HG03066 (cell line): ENCODE data around the gene PACS1.
"Not testable (repeated sequence)": the region's sequence is repeated elsewhere in the genome, so short reads cannot be mapped to it uniquely, and the experiment has no call there.

Source experiments
- ATAC-seq: cut with Tn5 transposase; IDR thresholded peaks from one replicate; pipeline ENCODE4 v1.9.1; 2021; ENCODE audit warnings: low read depth; ENCODE audit not compliant: unreplicated experiment

PACS1 gene

DNA sequence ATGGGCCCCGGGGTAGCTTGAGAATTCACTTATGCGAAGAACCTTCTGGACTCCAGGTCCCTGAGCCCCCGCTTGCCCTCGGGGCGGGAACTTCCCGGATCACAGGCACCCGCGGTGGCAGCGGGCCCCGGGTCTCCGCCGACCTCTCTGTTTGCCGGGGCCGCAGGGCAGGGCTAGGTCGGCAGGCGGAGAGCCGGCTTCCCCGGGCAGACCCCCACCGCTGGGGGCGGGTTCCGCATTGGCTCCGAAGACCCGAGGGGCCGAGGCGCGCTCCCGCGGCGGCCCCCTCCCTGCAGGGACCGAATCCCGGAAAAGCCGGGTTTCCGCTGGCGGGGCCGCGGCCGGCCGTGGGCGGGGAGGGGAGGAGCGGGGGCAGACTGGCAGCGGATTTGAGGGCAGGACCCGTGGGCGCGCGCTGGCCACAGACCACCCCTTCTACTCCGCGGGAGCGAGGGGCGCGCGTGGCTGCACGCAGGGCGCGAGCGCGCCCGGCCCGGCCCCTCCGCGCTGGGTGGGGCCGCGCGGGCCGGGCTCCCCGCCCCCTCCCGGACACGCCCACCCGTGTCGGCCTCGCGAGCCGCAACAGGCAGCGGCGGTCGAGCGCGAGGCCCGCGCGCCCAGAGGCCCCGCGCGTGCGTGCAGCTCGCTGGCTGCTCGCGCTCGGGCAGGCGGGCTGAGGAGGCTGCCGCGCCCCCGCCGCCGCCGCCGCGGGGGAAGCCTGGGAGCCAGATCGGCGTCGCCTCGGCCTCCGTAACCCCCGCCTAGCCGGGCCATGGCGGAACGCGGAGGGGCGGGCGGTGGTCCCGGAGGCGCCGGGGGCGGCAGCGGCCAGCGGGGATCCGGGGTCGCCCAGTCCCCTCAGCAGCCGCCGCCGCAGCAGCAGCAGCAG lies at the start of gene PACS1:
Gene PACS1, plus strand, starts transcription at position 558 of the 889 bp plus-strand sequence. Its CDS starts 215 bp downstream, at position 773.
- ATAC-seq: no peak

DNA sequence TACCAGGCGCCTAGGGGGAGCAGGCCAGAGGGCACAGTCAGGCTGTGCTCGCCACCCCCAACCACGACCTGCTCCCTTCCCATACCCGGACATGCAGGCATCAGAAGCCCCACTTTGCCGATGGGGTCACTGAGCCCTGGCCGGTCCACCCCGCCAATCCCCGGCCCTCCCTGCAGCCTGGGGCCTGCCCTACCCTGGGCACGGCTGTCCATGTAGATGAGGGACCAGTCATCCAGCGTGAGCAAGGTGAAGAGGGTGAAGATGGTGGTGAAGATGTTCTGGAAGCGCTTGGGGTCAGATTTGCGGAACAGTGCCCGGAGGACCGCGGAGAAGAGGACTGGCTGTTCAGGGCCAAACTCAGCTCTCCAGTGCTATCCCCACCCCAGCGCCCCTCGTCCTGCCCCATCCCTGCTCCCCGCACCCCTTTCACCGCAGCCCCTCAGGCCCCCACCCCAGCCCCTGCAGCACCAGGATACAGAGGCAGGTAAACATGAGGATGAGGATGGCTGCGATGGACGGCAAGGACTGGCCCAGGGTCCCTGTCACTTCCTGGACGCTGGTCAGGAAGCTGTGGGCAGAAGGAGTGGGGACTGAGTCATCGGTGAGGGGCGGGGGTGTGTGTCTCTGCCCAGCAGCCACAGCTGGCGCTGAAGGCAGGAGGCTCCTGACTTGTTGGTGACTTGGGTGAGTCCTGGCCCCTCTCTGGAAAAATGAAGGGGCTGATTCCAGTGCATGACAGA lies 49.3 kb upstream of the PACS1 start:
- no peak for ATAC-seq

DNA sequence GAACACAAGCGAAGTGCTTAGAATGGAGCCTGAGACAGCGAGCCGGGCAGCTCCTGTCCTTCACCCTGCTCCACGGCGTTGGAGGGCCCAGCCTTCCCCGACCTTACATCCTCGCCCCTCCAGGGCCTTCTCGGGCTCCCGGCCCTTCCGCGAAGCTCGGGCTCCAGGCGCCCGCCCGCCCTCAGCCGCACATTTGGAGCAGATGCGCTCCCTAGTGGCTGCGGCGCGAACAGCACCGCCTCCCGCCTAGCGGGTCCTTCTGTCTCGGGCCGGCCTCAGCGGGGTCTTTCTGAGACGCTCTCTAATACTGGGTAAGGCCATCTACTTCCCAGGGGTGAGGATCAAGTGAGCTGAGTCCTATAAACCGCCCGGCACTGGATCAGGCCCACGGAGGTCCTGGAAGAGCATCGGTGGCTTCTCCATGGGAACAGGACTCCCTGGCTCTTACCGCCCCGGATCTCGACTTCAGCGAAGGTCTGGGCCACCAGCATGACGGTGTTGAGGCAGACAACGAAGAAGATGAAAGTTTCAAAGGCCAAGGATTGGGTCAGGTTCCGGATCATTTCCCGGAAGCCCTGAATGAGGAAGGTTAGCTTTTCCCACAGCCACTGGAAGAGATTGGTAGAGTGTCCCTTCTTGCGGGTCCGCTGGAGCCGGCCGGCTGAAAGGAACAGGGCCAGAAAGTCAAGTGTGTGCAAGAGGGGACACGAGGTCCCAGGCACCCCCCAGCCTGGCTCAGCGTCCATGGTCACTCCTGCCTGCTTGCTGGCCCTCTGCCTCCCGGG lies 47.5 kb upstream of the PACS1 start:
- no peak for ATAC-seq

DNA sequence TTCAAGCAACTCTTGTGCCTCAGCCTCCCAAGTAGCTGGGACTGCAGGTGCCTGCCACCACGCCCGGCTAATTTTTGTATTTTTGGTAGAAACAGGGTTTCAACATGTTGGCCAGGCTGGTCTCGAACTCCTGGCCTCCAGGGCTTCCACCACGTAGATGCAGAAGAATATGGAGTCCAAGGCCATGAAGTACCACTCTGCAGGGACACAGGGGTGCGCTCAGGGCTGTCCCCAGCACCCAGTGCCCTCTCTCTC lies 47.0 kb upstream of the PACS1 start:
- not testable (repeated sequence) for ATAC-seq

DNA sequence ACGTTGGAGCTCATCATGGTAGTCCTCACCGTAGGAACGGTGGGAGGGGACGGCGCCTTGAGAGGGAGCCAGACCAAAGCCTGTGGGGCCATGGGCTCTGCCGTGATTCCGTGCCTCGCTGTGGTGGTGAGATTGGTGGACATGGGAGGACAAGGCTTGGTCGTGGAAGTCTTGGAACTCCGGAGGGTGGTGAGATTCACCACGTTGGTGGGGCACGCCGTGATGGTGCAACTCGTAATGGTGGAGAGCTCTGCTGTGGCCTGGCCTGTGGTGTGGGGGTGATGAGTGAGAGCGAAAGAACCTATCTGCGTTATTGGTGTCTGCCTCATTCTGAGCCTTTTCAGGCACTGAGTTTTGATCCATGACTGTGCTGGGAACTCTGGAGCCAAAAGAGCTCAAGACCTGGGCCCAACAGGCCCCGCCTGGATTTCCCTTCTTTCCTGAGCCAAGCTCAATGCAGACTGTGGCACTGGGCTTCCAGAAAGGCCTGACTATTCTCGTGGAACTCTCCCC lies 44.0 kb upstream of the PACS1 start, which contains the start of gene CATSPER1:
Gene CATSPER1, minus strand, starts transcription at position 463 of the 513 bp plus-strand sequence. Its CDS starts 100 bp downstream, at position 363.
- no peak for ATAC-seq

DNA sequence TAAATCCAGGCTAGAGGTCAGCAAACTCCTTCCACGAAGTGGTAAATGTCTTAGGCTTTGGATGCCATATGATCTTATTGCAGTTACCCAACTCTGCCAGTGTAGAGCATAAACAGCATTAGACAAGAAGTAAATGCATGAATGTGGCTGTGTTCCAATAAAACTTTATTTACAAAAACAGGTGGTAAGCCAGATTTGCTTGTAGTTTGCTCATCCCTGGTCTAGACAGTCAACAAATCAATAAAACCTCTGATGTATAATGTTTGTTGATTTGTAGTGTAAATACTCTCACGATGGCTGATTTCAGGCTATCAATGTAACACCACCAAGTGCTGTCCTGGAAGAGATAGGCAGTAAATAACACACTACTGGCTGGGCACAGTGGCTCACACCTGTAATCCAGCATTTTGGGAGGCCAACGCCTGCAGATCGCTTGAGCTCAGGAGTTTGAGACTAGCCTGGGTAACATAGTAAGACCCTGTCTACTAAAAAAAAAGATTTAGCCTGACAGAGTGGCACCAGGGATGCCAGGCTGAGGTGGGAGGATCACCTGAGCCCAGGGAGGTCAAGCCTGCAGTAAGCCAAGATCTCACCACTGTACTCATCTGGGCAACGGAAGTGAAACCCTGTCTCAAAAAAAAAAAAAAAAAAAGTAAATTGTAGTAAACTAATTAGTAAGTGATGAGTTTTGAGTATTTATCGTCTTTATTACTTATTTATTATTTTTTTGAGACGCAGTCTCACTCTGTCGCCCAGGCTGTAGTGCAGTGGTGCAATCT lies 36.9 kb upstream of the PACS1 start:
- no peak for ATAC-seq

DNA sequence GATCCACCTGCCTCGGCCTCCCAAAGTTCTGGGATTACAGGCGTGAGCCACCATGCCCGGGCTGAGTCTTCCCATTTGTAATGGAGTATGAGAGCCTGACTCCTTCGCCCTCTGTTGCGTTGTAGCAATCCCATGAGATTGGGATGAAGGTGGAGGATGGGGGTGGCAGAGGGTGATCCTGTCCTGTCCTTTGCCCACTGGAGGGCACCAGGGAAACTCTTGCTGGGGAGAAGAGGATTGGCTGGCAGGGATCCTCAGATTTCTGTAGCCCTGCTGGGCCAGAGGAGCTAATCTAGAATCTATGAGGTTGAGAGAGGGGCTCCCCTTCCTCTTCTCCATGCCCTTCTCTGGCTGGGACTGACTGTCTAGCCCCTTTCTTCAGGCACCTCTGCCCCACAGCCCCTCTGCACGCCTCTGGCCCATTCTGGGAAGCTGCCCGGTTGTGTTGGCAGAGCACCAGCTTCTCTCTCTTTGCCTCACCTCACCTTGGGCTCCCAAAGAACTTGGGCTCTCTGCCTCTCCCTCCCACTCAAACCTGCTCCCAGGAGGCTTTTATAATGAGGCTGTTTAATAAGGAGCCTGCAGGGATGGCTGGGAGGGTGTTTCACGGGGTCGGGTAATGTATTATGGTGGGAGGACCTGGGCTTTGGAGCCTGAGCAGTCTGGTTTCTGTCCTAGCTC lies 34.3 kb upstream of the PACS1 start:
- no peak for ATAC-seq

DNA sequence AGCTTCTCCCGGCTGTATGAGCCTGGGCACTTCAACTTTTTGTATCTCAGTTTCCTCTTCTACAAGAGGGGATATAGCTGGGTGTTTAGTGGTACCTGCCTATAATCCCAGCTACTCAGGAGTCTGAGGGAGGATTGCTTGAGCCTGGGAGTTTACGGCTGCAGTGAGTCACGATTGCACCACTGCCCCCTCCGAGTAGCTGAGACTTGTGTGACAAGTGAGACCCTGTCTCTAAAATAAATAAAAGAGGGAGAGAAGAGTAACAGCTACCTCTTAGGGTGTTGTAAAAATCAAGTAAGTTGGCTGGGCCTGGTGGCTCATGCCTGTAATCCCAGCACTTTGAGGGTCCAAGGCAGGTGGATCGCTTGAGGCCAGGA lies 33.8 kb upstream of the PACS1 start:
- no peak for ATAC-seq

DNA sequence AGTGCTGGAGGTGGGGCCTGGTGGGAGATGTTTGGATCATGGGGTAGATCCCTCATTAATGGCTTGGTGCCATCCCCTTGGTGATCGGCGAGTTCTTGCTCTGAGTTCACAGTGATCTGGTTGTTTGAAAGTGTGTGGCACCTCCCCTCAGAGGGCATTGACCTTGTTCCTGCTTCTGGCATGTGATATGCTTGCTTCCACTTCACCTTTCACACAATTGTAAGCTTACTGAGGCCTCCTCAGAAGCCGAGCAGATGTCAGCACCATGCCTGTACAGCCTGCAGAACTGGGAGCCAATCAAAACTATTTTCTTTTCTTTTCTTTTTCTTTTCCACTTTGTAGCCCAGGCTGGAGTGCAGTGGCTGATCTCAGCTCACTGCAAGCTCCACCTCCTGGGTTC lies 32.7 kb upstream of the PACS1 start:
- ATAC-seq: no peak

DNA sequence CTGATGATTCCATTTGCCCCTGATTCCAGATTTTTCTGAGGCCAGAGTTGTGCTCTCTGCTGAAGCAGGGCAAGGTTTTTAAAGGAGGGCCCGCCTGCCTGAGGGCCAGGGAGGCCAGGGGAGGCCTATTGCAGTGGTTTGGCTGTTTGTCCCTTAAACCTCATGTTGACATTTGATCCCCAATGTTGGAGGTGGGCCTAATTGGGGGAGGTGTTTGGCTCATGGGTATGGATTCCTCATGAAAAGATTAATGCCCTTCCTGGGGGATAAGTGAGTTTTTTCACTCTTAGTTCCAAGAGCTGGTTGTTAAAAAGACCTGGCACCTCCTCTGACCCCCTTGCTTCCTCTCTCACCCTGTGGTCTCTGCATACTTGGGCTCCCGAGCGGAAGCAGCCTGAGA lies 30.3 kb upstream of the PACS1 start:
- ATAC-seq: no peak

DNA sequence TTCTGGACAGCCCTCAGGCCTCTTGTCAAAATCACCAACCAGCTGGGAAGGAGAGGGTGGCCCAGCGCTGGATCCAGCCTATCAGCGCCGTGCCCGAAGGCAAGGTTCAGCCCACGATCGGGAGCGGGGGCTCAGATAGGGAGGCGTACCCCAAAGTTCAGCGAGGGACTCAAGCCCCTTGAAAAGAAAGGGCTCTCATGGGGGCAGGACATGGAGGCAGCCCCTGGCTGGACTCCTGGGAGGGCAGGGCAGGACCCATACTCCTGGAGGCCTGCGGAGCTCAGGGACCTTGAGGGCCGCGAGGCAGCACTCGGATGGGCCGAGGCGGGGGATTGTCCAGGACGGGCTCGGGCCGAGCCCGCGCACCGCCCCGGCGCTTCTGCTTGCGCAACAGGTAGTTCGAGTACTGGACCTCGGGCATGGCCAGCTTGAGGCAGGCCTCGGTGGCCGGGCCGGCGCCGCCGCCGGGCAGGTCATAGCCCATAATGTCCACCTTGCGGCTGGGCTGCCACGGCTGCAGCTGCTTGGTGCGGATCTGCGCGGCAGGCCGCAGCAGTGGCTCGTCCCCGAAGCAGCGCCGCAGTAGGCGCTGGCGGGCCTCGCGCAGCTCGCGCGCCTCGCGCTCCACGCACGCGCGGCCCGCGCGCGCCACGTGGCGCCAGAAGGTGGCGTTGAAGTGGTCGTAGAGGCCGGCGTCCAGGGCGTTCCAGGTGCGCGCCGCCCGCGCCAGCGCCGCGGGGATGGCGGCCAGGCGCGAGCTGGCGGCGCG lies 27.7 kb upstream of the PACS1 start:
- no peak for ATAC-seq

DNA sequence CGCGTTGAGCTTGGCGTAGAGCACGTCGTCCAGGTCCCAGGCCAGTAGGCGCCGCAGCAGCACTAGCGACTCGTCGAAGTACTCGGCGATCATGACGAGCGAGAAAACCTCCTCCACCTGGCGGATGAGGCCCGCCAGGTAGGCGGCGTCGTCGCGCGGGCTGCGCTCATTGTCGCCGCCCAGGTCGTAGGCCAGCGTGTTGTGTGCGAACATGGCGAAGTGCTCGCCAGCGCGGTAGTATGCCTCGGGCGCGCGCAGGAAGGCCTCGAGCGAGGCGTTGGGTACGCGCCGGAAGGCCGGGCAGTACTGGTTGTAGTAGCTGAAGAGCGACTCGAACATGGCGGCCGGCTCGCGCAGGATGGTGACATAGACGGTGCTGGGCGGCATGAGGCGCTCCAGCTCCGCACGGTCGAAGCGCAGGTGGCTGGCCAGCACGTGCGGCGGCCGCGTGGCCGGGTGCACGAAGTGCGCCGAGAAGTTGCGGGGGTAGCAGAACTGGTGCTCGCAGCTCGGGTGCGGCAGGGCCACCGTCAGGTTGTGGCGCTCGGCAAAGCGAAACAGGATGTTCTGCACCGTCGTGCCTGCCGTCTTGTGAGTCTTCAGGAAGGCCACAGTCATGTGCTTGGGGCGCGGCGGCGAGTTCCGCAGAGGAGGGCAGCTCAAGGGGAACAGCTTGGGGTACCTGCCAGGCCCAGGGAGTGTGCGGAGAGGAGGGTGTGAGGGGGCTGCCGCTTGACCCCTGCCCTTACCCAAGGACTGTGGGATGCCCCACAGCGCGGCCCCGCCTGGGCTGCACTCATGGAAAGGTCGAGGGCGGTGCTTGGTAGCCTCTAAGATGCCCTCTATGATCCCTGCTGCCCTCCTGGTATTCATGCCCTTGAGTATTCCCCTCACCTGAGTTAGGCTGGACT lies 26.8 kb upstream of the PACS1 start:
- ATAC-seq: no peak

DNA sequence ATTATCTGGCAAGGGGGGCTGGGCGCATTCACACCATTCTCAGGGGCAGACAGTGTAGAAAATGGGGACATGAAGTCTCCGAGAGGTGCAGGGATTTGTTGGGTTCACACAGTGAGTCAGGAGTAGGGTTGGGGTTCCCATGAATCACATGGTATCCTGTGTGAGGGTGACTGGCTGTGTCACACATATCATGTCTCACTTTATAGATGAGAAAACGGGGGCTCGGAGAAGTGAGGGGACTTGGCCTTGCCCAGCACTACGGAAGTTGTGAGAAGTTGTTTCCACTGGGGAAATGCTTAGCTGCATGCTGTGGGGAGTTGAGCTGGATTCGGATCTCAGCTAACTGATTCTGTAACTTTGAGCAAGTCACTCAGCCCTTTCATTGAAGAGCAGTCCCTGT lies 25.3 kb upstream of the PACS1 start:
- ATAC-seq: no peak

DNA sequence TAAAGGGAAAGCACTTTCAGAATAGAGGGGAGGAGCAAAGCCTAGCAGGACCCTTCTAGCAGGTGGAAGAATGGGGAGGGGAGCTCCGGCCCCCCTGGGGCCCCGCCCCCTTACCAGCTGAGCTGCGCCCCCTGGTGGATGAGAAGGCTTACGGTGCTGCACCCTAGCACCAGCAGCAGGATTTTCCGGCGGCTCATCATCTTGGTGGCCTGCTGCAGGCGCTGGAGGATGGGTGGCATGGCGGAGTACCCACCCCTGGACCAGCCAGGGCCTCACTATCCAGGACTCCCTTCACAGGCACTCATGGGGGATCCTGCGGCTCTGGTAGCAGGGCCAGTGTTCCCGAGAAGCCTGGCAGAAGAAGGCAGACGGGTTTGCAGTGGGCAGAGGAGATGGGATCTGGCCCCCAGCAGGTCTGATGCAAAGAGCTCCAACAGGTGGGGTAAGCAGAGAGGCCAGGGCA lies 24.9 kb upstream of the PACS1 start:
- no peak for ATAC-seq

DNA sequence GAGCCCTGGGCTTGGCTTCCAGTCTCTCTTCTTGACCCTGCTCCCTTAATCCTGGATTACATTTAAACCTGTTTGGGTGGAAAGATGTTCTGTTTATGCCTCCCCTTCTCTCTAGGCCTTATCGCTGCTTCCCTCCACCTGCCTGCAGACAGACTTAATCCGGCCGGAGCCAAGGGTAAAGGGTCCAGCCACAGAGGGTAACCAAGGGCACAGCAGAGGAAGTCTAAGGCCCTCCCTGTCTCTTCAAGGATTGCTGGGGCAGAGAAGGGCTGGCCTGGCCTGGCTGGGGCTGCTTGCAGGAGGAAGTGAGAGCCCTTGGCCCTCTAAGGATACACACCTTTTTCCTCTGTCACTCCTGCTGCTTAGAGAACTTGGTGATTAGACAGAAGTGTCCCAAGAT lies 23.2 kb upstream of the PACS1 start:
- ATAC-seq: no peak

DNA sequence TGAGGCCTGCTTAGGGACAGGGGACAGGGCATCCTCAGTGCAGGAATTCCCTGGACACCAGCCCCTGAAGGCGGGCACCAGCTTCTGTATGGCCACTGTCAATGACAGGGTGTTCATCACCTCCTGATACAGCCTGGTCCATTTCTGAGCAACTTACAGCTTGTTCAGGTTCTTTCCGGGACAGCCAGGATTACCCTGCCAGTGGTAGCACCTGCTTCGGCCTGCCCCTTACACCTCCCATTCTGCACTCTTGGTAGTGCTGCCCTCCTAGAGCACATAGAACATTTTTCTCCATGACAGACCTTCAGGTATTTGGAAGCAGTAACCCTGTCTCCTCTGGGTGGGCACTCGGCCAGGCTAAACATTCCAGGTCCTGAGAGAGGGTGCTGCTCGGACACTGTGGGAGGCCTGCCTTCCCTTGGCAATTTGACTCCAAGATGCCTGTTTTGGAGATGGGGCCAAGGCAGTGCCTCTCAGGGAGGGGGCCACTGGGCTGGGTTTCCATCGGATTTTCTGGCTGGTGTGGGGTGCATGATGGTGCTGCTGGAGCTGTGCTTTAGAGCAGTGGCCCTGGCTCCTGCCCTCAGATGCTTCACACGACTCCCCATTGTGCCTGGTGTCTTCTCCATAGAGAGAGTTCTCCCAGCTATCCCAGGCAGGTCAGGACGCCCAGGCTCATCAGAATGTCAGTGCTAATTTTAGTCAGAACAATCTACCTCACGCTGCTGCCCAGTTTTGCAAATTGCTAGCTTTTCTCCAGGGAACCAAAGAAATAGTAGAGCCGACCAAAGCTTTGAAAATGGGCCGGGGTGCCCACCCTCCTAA lies 22.3 kb upstream of the PACS1 start:
- ATAC-seq: no peak
